Dedifferentiated amniotic fluid mesenchymal stem cell (primary cell): ENCODE measurements around the gene INPP5A.
"Not testable (repeated sequence)": the region's sequence is repeated elsewhere in the genome, so short reads cannot be mapped to it uniquely, and the experiment has no call there.

Experiments used
- DNase-seq: peaks from one replicate; pipeline ENCODE4 v3.0.0-alpha.2; 2016; ENCODE audit errors: extremely low spot score

Gene INPP5A

GRCh38 chr10:132783940-132784865 is 246.6 kb downstream of the INPP5A start:
- no peak for DNase-seq

GRCh38 chr10:132784866-132785722 is 247.5 kb downstream of the INPP5A start:
- no peak for DNase-seq

- no peak for DNase-seq
Observed at GRCh38 chr10:132785723-132786475, 248.3 kb downstream of the INPP5A start, which contains the start of gene NKX6-2. TSS of gene NKX6-2 (minus strand) at chr10:132786147. CDS start at chr10:132785948, 199 bp downstream.

GRCh38 chr10:132786476-132786883 is 248.9 kb downstream of the INPP5A start:
- DNase-seq, result no peak

GRCh38 chr10:132786884-132787494 is 249.4 kb downstream of the INPP5A start:
- no peak for DNase-seq

- DNase-seq, result no peak
Observed at GRCh38 chr10:132787495-132788179, 250.1 kb downstream of the INPP5A start.

GRCh38 chr10:132788180-132788830 is 250.7 kb downstream of the INPP5A start:
- no peak for DNase-seq

- no peak for DNase-seq
Observed at GRCh38 chr10:132788831-132789219, 251.2 kb downstream of the INPP5A start.

GRCh38 chr10:132789659-132790148 is 252.1 kb downstream of the INPP5A start:
- no peak for DNase-seq

- DNase-seq, result no peak
Observed at GRCh38 chr10:132790470-132790869, 252.9 kb downstream of the INPP5A start.

GRCh38 chr10:132790934-132791829 is 253.6 kb downstream of the INPP5A start:
- DNase-seq, result no peak

- DNase-seq, result not testable (repeated sequence)
Observed at GRCh38 chr10:132792099-132792498, 254.5 kb downstream of the INPP5A start.

GRCh38 chr10:132792796-132793195 is 255.2 kb downstream of the INPP5A start:
- no peak for DNase-seq

- DNase-seq, result no peak
Observed at GRCh38 chr10:132793213-132793612, 255.6 kb downstream of the INPP5A start.

GRCh38 chr10:132793871-132794849 is 256.6 kb downstream of the INPP5A start:
- DNase-seq, result no peak

GRCh38 chr10:132796846-132797245 is 259.3 kb downstream of the INPP5A start:
- DNase-seq, result no peak

- DNase-seq, result not testable (repeated sequence)
Observed at GRCh38 chr10:132797986-132798385, 260.4 kb downstream of the INPP5A start.

GRCh38 chr10:132798403-132798802 is 260.8 kb downstream of the INPP5A start:
- DNase-seq, result no peak
